ENCODE results near the gene PIK3R5.

GRCh38 chr17:8875957-8876356 lies 89.5 kb downstream of the PIK3R5 start:
- TF ChIP-seq POLR2A (IDR thresholded peaks at IDR 0.05; ENCODE audit: low read depth, low read length) (no peak), CTCF (IDR thresholded peaks at IDR 0.05; ENCODE audit: extremely low read depth in 1 of 2, insufficient read depth in 1 of 2, low read depth in 1 of 2, low read length in 2 of 2) (no peak), POLR2AphosphoS5 (IDR thresholded peaks at IDR 0.05; ENCODE audit: insufficient read depth, low read depth, low read length) (no peak), MAX (IDR thresholded peaks at IDR 0.05; ENCODE audit: insufficient read depth, insufficient read length) (no peak), EZH2 (IDR thresholded peaks at IDR 0.05; ENCODE audit: borderline replicate concordance, low read depth, low read length, severe bottlenecking) (no peak), GATA2 (IDR thresholded peaks at IDR 0.05; ENCODE audit: insufficient read depth, insufficient read length, low read depth, low read length) (no peak), FOS (IDR thresholded peaks at IDR 0.05; ENCODE audit: borderline replicate concordance, insufficient read depth, low read length) (no peak), MYC (IDR thresholded peaks at IDR 0.05; ENCODE audit: low read depth, low read length) (no peak), JUN (IDR thresholded peaks at IDR 0.05; ENCODE audit: borderline replicate concordance, insufficient read depth, insufficient read length, low read depth) (no peak)

All from endothelial cell of umbilical vein (primary cell).